HL-60 (cell line): ENCODE results near the gene SLC9B1.

Source experiments
- GABPA ChIP-seq: IDR thresholded peaks from 2 replicates; pipeline ENCODE4 v1.6.1; 2012; ENCODE audit warnings: low read depth
- POLR2AphosphoS5 ChIP-seq: IDR thresholded peaks from 2 replicates; pipeline ENCODE4 v1.6.1; 2012; ENCODE audit warnings: low read depth
- SPI1 ChIP-seq: IDR thresholded peaks from 2 replicates; pipeline ENCODE4 v1.6.1; 2012; ENCODE audit warnings: low read depth, mild to moderate bottlenecking, borderline replicate concordance
- TF ChIP-seq, protein P1 (sequence below): IDR thresholded peaks from one replicate; pipeline ENCODE4 v1.5.1; 2011; ENCODE audit warnings: low read length, control low read depth, inconsistent platforms; ENCODE audit not compliant: insufficient read depth

DNA sequence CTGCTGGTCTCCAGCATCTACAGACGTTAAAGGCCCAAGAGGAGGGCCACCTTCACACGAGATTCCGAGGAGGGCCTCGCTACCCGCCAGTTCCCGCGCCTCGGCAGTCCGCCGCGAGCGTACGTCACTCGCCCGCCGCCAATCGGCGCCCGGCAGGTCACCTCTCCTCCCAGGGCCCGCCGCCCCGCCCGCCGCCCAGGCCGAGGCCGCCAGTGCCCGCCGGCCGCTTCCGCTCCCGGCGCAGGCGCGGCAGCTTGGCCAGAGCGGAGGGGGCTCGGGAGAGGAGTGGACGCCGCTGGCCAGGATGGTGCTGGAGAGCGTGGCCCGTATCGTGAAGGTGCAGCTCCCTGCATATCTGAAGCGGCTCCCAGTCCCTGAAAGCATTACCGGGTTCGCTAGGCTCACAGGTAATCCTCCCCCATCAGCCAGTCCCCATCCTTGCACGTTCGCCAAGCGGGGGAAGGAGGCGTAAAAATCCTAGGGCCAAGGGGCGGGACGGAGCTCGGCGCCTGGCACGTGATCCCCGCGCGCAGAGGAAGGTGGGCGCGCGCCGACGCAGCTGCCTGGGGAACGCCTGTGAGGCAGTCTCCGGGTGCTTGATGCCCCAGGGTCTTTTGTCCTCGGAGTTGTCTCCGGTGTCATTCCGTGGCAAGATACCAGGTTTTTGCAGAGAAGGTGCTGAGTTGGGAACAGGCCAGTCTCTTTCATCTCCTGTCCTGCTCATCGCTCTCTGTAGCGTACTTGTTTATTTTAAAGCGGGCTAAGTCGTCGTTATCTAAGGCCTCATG, 150.5 kb downstream of the SLC9B1 start, which contains the start of gene CISD2:
- TF ChIP-seq, protein P1, sequence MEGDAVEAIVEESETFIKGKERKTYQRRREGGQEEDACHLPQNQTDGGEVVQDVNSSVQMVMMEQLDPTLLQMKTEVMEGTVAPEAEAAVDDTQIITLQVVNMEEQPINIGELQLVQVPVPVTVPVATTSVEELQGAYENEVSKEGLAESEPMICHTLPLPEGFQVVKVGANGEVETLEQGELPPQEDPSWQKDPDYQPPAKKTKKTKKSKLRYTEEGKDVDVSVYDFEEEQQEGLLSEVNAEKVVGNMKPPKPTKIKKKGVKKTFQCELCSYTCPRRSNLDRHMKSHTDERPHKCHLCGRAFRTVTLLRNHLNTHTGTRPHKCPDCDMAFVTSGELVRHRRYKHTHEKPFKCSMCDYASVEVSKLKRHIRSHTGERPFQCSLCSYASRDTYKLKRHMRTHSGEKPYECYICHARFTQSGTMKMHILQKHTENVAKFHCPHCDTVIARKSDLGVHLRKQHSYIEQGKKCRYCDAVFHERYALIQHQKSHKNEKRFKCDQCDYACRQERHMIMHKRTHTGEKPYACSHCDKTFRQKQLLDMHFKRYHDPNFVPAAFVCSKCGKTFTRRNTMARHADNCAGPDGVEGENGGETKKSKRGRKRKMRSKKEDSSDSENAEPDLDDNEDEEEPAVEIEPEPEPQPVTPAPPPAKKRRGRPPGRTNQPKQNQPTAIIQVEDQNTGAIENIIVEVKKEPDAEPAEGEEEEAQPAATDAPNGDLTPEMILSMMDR = no peak
- TF ChIP-seq GABPA (no peak), POLR2AphosphoS5 (peak; percentile 82), SPI1 (no peak)
